ENCODE results near the gene EMC8. TPM values are rescaled to one million over a fixed set of nuclear protein-coding genes. Genes with fewer than 3 reads are reported as not detected.
A peak's percentile ranks its signal among the peaks of the same experiment; 100 is the strongest.

The EMC8 gene
- total RNA-seq, 1 donor from 2014 or later: 57.1 TPM

DNA sequence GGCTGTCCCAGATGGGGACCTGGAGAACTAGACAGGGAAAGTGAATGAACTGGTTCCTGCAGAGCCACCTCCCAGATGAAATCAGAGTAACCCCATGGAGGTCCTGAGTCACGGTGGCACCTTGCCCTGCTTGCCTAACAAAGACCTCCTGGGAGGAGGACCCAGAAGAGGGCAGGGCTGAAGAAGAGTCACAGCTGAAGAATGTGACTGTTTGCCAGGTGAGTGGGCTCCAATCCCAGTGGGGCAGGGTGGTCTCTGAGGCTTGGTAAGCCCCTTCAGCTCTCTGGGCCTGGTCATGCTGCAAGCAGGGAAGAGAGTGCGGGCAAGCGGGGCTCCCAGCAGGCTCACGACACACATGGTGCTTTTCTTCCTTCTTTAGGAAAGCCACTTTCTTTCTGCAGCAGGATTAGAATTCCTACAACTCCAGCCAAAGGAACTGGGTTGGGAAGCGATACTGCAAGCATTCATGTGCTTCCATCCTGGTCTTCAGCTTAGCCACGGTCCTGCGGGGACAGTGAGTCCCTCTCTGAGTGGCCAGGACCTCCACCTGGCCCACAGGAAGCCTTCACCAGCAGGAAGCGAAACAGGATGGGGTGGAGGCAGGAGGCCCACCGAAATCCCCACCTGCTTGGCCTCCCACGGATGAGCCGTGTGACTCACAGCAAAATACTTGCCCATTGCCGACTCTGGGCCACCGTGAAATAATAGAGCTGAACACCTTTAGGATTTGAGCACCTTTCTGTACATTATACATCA, 52.7 kb downstream of the EMC8 start:
- H3K27me3 Mint-ChIP-seq: peaks cover 23% of the 10 kb centered on the region
- H3K27ac Mint-ChIP-seq: no peak overlapping the region
- H3K9me3 Mint-ChIP-seq: no peaks in the 10 kb centered on the region
- H3K36me3 Mint-ChIP-seq (ENCODE audit: low read depth): no peaks in the 10 kb centered on the region
- no peak for DNase-seq
- no peak overlapping the region for H3K4me3 Mint-ChIP-seq
- intact Hi-C loops (cut with micrococcal nuclease): no loop called here
- H3K4me1 Mint-ChIP-seq: peaks cover 7% of the 10 kb centered on the region

DNA sequence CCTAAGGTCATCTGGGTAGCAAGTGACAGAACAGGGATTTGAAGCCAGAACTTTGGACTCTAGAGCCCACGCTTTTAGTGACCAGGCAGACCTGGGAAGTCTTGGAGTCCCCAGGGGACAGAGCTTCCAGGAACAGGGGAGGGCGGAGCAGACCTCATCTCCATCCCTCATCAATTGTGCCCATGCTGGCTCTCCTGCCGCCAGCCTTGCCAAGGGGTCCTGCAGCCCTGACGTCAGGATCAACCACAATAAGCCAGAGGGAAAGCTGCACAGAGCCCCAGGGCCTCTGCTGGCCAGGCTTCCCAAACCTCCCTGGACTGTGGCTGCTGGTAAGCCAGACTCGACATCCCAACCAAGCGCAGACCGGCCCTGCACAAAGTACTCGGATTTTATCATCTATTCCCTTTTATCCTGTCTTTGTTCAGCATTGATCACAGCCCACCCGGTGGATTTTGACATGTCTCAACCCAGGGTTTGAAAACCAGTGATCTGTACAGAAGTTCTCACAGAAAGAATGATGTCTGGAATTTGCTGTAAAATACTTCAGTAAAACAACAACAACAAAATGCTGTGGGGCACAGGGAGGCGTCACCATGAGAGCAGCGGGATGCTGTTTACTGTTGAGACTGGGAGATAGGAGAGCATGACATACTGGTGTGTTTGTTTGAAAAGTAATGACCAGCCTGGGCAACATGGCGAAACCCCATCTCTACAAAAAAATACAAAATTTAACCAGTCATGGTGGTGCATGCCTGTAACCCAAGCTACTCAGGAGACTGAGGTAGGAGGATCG, 60.2 kb downstream of the EMC8 start:
- peaks cover 6% of the 10 kb centered on the region for H3K4me1 Mint-ChIP-seq
- DNase-seq: no peak
- intact Hi-C loops (cut with micrococcal nuclease): no loop called here
- H3K4me3 Mint-ChIP-seq: no peak overlapping the region
- H3K9me3 Mint-ChIP-seq: no peaks in the 10 kb centered on the region
- no peak overlapping the region for H3K27ac Mint-ChIP-seq
- H3K27me3 Mint-ChIP-seq: no peaks in the 10 kb centered on the region
- H3K36me3 Mint-ChIP-seq (ENCODE audit: low read depth): no peaks in the 10 kb centered on the region

DNA sequence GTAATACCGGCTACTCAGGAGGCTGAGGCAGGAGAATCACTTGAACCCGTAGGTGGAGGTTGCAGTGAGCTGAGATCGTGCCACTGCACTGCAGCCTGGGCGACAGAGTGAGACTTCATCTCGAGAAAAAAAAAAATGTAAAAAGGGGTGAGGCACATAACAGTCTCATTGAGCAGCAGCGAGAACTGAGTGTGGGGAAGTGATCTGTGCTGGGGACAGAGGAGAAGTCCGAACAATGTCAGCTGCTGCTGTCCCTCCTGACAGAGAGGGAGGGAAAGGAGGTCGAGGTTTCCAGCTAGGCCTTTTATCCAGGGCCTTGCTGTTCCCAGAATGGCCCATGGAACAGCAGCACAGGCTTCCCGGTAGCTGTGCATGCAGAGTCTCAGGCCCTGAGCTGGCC, 62.4 kb downstream of the EMC8 start:
- no peak overlapping the region for H3K27ac Mint-ChIP-seq

DNA sequence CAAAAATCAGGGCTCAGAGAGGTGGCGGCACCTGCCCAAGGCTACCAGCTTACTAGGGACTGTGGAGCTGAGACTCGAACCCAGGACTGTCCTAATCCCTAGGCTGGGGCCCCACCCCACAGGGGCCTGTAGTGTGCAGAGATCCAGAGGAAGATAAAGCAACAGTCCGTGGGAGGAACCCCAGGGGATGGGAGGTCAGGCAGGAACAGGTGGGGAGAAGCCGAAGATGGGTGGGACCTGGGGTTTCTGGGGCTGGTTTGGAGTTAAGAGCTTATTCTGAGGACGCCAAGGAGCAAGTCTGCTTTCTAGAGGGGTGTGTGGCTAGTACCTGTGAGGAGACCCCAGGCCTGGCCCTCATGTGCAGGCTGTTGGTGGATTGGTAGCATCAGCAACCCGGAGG, 63.4 kb downstream of the EMC8 start:
- Mint-ChIP-seq H3K27ac (no peak overlapping the region), H3K9me3 (no peaks in the 10 kb centered on the region), H3K4me3 (no peak overlapping the region), H3K4me1 (peaks cover 6% of the 10 kb centered on the region), H3K36me3 (ENCODE audit: low read depth) (no peaks in the 10 kb centered on the region), H3K27me3 (no peaks in the 10 kb centered on the region)
- no peak for DNase-seq
- intact Hi-C loops (cut with micrococcal nuclease): no loop called here

More for the DNA sequence above, 62.4 kb downstream of the EMC8 start:
- Mint-ChIP-seq H3K27me3 (no peaks in the 10 kb centered on the region), H3K36me3 (ENCODE audit: low read depth) (no peaks in the 10 kb centered on the region), H3K9me3 (no peaks in the 10 kb centered on the region), H3K4me1 (peaks cover 6% of the 10 kb centered on the region), H3K4me3 (no peak overlapping the region)
- intact Hi-C loops (cut with micrococcal nuclease): no loop called here
- DNase-seq: no peak

DNA sequence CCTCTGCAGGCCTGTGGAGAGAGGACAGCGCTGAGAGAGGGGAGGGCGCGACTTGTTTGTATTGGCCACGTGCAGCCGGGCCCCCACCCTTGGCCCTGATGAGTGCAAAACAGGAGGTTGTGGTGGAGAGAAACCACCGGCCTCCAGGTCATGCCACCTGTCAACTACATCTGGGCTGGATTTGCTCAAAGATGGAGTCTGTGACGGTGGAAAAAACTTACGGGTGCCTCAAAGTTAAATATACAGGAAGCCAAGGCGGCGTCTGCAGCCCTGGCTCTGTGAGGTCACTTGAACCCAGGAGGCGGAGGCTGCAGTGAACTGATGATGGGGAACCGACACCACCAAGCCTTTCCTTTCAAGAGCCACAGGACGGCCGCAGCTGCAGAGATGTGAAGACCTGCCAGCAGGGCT, 64.1 kb downstream of the EMC8 start:
- H3K27ac Mint-ChIP-seq: no peak overlapping the region
- intact Hi-C loops (cut with micrococcal nuclease): no loop called here
- peak; percentile 77 for DNase-seq
- H3K36me3 Mint-ChIP-seq (ENCODE audit: low read depth): no peaks in the 10 kb centered on the region
- peak overlapping the region; percentile 39 for H3K4me3 Mint-ChIP-seq
- no peaks in the 10 kb centered on the region for H3K9me3 Mint-ChIP-seq
- H3K4me1 Mint-ChIP-seq: peaks cover 6% of the 10 kb centered on the region
- no peaks in the 10 kb centered on the region for H3K27me3 Mint-ChIP-seq

DNA sequence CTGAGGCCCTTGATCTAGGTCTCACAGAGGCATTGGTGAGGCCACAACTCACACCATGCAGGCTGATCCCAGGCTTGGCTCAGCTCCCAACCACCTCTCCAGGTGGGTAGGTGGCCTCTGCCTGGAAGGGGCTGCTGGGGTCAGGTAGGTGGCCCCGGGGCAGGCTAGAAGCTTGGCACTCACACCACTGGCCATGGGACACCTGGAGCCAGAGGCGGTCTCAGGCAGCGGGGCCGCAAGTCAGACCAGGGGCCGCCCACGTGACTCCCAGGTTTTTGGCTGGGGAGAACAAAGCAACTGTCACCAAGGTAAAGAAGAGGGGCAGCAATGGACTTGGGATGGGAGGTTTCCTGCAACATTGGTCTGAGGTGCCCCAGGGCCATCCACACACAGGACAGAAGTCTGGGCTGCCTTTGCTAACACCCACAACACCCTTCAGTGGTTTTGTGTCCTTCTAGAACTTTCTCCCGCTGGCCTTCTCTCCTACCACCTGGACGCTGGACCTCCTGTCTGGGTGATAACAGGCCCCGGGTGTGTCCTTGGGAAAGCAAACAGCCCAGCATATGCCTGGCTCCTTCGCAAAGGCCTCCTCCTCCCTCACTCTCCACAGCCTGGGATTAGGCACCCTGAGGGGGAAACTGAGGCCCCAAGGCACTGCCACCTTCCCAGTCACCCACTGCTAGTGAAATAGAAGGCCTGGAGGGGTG, 64.9 kb downstream of the EMC8 start:
- no peak for DNase-seq
- no peak overlapping the region for H3K27ac Mint-ChIP-seq
- H3K27me3 Mint-ChIP-seq: no peaks in the 10 kb centered on the region
- H3K36me3 Mint-ChIP-seq (ENCODE audit: low read depth): no peaks in the 10 kb centered on the region
- no peaks in the 10 kb centered on the region for H3K9me3 Mint-ChIP-seq
- intact Hi-C loops (cut with micrococcal nuclease): no loop called here
- peaks cover 6% of the 10 kb centered on the region for H3K4me1 Mint-ChIP-seq
- peak overlapping the region; percentile 19 for H3K4me3 Mint-ChIP-seq

DNA sequence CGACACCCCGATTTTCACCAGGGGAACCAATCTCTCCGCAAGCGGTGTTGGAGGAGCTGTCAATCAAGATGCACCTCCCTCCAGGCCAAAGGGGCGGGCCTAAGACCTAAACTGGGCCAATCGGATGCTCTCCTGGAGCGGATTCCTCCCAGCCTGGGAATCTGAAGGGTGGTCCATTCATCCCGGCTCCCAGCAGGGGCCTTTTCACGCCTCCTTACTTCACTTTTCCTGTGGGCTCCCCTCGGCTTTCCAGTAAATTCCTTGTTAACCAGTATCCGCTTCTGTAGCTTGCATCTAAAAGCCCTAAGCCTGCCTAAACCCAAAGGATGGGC, 65.5 kb downstream of the EMC8 start:
- peaks cover 6% of the 10 kb centered on the region for H3K4me1 Mint-ChIP-seq
- no peak overlapping the region for H3K27ac Mint-ChIP-seq
- H3K4me3 Mint-ChIP-seq: no peak overlapping the region
- H3K27me3 Mint-ChIP-seq: no peaks in the 10 kb centered on the region
- intact Hi-C loops (cut with micrococcal nuclease): no loop called here
- H3K36me3 Mint-ChIP-seq (ENCODE audit: low read depth): no peaks in the 10 kb centered on the region
- H3K9me3 Mint-ChIP-seq: no peaks in the 10 kb centered on the region
- no peak for DNase-seq

DNA sequence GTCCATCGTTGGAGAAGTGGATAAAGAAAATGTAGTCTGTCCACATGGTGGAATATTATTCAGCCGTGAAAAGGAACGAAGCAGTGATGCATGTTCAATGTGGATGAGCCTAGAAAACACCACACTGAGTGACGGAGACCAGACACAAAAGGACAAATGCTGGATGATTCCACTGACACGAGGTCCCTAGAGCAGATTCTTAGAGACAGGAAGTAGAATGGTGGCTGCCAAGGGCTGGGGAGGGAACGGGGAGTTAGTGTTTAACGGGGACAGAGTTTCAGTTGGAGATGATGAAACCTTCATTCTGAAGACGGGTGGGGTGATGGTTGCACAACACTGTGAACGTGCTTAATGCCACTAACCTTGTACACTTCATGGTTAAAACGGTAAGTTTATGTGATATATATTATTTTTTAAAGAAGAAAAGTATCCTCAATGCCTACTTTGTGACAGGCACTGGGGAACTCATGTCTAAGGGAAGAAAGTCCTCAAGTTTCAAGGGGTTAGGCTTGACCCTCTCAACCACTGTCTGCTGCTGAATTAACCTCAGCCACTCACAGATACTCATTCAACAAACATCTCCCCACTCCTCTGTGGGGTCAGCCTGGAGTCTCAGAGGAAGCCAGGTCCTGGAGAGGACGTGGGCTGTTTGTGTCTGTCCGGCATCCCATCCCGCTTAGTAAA, 66.0 kb downstream of the EMC8 start:
- Mint-ChIP-seq H3K27ac (no peak overlapping the region), H3K9me3 (no peaks in the 10 kb centered on the region), H3K27me3 (no peaks in the 10 kb centered on the region), H3K4me3 (no peak overlapping the region), H3K4me1 (peaks cover 6% of the 10 kb centered on the region), H3K36me3 (ENCODE audit: low read depth) (no peaks in the 10 kb centered on the region)
- intact Hi-C loops (cut with micrococcal nuclease): no loop called here
- no peak for DNase-seq

DNA sequence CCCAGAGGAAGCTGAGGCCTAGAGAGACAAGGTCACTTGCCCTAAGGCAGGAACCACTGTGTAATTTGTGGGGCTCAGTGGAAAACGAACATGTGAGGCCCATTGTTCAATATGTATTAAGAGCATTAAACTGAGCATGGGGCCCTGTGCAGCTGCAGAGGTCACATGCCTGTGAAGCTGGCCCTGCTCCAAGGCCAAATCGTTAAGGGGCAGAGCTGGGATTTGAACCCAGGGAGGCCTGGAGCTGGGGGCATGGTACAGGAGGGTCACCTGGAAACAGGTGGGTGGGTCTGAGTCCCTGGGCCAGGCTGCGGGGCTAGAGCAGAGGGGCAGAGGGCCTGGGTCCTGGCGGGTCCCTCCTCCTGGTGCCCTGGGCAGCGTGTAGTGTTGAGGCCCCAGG, 68.2 kb downstream of the EMC8 start:
- intact Hi-C loops (cut with micrococcal nuclease): no loop called here
- Mint-ChIP-seq H3K9me3 (no peaks in the 10 kb centered on the region), H3K27ac (no peak overlapping the region), H3K27me3 (no peaks in the 10 kb centered on the region), H3K36me3 (ENCODE audit: low read depth) (no peaks in the 10 kb centered on the region), H3K4me3 (no peak overlapping the region), H3K4me1 (peaks cover 6% of the 10 kb centered on the region)
- no peak for DNase-seq

DNA sequence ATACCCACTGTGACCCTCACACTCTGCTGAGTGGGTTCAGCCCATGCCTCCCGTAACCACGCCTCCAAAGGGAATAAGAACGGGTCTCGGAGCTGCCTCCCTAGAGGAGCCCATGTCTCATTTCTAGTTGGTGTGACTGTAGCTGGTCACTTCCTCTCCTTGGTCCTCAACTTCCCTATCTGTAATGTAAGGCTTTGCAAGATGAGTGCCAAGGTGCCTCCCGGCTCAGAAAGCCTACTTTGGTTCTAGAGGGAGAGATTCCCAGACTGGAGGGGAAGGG, 69.2 kb downstream of the EMC8 start:
- Mint-ChIP-seq H3K4me3 (no peak overlapping the region), H3K27ac (no peak overlapping the region), H3K27me3 (no peaks in the 10 kb centered on the region), H3K36me3 (ENCODE audit: low read depth) (no peaks in the 10 kb centered on the region), H3K4me1 (peaks cover under 1% of the 10 kb centered on the region), H3K9me3 (no peaks in the 10 kb centered on the region)
- intact Hi-C loops (cut with micrococcal nuclease): no loop called here
- no peak for DNase-seq

DNA sequence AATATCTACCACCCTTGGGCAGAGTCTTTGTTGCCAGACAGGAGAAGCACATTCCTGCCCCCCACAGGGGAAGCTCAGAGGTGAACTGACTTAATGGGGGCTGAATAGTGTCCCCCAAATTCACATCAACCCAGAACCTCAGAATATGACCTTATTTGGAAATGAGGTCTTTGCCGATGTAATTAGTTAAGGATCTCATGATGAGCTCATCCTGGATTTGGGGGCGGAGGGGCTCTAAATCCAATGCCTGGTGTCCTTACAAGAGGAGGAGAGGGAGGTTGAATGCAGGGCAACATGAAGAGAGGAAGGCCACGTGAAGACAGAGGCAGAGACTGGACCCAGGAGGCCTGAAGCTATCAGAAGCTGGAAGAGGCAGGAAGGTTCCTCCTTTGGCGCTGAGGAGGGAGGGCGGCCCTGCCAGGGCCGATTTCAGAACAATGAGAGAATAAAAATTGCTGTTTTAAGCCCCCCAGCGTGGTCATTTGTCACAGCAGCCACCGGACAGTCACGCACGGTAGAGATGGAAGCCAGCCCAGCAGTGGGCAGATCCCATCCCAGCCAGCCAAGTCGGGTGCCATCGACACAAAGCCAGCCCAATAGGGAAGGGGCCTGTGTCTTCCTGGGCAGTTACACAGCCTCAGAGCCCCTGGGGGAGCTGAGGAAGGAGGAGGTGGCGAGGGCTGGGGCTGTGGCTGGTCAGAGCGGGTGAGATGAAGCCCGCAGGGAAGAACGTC, 69.7 kb downstream of the EMC8 start:
- intact Hi-C loops (cut with micrococcal nuclease): no loop called here
- no peak overlapping the region for H3K4me3 Mint-ChIP-seq

DNA sequence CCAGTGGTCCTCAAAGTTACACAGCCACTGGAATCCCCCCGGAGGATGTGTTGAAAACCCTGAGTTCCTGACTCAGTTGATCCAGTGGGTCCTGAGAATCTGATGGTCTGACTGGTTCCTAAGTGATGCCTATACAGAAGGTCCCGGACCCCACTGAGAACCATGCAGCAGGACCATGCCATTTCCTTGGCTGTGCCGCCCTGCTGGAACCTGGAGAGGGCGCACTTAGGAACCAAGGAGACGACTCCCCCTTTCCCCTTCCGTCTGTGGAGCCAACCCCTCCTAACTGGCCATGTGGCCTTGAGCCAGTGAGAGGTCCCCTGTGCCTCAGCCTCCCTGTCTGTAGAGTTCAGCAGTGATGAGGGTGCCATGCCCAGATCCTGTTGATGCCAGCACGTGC, 70.5 kb downstream of the EMC8 start:
- H3K9me3 Mint-ChIP-seq: no peaks in the 10 kb centered on the region
- H3K36me3 Mint-ChIP-seq (ENCODE audit: low read depth): no peaks in the 10 kb centered on the region
- no peaks in the 10 kb centered on the region for H3K4me1 Mint-ChIP-seq
- H3K27ac Mint-ChIP-seq: no peak overlapping the region
- DNase-seq: no peak
- intact Hi-C loops (cut with micrococcal nuclease): no loop called here
- no peak overlapping the region for H3K4me3 Mint-ChIP-seq
- no peaks in the 10 kb centered on the region for H3K27me3 Mint-ChIP-seq

More for the DNA sequence above, 69.7 kb downstream of the EMC8 start:
- no peaks in the 10 kb centered on the region for H3K4me1 Mint-ChIP-seq
- H3K27me3 Mint-ChIP-seq: no peaks in the 10 kb centered on the region
- no peak overlapping the region for H3K27ac Mint-ChIP-seq
- no peaks in the 10 kb centered on the region for H3K9me3 Mint-ChIP-seq
- DNase-seq: no peak
- H3K36me3 Mint-ChIP-seq (ENCODE audit: low read depth): no peaks in the 10 kb centered on the region
